8988T (cell line): ENCODE results near the gene BARX1.
"Not testable (repeated sequence)": the region's sequence is repeated elsewhere in the genome, so short reads cannot be mapped to it uniquely, and the experiment has no call there.

ENCODE experiments used
- DNase-seq: peaks from one replicate; pipeline ENCODE4 v3.0.0; 2011

BARX1 gene

GRCh38 chr9:93955111-93955980, at the start of gene BARX1:
Gene BARX1, minus strand, starts transcription at chr9:93955355. Its CDS starts 209 bp downstream, at chr9:93955146.
- DNase-seq, result no peak

- DNase-seq, result peak; percentile 35
Measured at GRCh38 chr9:94002316-94003140, 47.4 kb upstream of the BARX1 start.

DNA sequence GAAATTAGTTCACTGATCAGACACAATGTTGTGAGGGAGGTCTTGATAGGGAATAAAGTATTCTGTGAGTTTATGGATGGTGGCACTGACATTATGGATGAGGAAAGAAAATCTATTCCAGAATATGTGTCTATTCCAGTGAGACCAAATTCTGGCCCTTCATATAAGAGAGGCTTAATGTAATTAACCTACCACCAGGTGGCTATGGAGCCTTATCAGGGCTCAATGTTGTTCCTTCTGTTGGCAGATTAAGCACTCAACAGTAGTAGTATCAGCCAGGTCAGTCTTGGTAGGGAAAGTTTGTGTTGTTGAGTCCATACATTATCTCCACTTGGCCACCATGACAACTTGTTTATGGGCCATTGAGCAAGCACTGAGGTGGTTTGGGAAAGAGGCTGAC, 41.7 kb upstream of the BARX1 start:
- no peak for DNase-seq

DNA sequence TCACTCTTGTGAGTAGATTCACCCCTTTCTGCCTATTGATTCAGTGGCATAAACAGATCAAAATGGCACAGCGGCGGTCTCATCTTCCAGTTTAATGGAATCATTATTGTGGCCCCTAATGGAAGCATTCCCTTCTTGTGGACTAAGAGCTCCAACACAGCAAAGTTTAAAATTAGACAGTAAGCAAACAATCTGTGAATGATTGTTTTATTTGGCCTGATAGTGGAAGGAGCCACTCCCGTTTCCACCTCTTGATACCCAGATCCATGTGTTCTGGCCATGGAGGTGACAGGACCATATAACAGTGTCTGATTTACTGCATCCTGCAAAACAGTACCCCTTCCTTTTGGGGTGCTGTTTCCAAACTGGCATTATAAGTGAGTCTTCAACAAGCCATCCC, 41.2 kb upstream of the BARX1 start:
- no peak for DNase-seq

GRCh38 chr9:93994545-93994944, 39.4 kb upstream of the BARX1 start:
- no peak for DNase-seq

DNA sequence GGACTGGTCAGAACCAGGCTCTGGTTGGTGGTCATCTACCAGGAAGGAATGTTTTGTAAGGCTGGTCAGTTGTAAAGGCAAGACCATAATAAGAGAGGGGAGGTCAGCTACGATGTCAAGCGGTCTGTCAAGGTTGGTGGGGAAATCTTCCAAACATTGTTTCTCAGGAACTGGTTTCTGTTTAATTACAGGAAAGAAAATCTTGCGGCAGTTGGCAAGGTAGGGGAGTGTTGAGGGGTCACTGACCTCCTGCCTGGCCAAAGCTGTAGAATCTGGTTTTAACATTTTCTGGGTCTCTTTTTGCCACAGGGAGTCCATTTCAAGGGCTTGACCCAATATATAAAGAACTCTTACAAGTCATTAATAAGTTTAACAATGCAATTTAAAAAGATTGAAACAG, 39.0 kb upstream of the BARX1 start:
- no peak for DNase-seq

GRCh38 chr9:93992830-93993229, 37.7 kb upstream of the BARX1 start:
- DNase-seq, result no peak

DNA sequence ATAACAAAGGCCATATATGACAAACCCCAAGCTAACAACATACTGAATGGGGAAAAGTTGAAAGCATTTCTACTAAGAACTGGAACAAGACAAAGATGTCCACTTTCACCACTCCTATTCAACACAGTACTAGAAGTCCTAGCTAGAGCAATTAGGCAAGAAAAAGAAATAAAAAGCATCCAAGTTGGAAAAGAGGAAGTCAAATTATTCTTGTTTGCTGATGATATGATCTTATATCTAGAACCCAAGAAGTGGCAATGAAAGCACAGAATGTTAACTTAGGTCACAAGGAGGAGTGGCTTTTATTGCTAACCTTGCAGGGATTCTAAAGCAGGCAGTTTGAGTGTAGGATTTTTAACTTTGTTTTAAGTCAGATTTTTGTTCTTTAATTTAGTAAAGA, 35.3 kb upstream of the BARX1 start:
- no peak for DNase-seq

- DNase-seq, result no peak
Measured at GRCh38 chr9:93988056-93988455, 32.9 kb upstream of the BARX1 start.

DNA sequence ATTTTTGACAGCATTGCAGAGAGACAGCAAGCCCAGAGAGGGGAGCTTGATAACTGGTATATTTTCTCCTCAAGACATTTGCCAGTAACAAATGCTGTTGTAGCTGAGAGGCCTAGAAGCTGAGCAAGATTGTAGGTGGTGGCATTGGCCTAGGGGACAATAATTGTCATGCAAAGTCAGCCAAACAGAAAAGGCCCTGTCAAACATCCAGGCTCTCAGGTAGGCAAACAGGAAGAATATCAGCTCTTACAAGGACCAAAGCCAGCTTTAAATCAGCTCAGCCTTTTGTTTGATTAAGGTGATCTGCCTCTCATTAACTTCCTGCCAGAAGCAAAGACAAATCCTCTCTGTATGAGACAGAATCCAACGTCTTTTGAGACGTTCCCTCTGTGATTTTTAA, 29.7 kb upstream of the BARX1 start:
- DNase-seq, result no peak

GRCh38 chr9:93983875-93984274, 28.7 kb upstream of the BARX1 start:
- no peak for DNase-seq

DNA sequence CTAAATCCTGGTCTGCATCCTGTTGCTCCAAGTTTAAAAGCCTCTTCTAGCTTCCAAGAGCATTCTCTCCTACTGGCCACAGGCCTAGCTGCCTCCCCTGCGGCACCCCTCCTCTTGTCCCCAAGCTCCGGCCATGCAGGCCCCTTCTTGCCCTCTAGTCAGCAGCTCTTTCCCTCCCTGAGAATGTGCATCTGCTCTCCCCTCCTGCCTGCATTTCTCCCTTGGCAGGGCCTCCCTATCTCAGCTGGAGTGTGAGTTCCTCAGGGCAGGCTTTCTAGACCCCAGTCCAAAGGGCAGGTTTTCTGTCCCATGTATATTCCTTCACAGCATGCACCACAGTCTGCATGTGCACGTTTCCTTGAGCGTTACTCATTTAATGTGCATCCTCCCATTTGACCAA, 24.6 kb upstream of the BARX1 start:
- no peak for DNase-seq

- no peak for DNase-seq
Measured at GRCh38 chr9:93978551-93978950, 23.4 kb upstream of the BARX1 start.

DNA sequence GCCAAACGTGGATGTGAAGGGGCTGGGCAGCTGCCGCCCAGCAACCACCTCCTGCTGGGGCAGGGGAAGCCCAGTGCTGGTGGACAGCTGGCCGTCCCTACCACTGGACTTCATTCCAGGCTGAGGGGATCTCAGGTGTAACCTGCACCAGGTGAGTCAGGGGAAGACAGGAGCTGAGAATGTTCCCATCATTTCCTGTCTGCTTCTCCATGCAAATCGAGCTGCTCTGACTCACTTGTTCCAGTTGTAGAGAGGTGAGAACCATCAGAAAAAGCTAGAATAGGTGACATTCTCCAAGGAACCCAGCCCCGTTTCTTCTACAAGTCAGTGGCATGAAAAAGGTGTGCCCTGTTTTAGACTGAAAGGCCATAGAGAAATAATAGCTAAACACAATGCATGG, 21.8 kb upstream of the BARX1 start:
- no peak for DNase-seq

GRCh38 chr9:93976081-93976480, 20.9 kb upstream of the BARX1 start:
- DNase-seq, result no peak

- DNase-seq, result no peak
Measured at GRCh38 chr9:93975262-93975661, 20.1 kb upstream of the BARX1 start.

GRCh38 chr9:93974151-93974550, 19.0 kb upstream of the BARX1 start:
- DNase-seq, result no peak

GRCh38 chr9:93972655-93973054, 17.5 kb upstream of the BARX1 start:
- not testable (repeated sequence) for DNase-seq

DNA sequence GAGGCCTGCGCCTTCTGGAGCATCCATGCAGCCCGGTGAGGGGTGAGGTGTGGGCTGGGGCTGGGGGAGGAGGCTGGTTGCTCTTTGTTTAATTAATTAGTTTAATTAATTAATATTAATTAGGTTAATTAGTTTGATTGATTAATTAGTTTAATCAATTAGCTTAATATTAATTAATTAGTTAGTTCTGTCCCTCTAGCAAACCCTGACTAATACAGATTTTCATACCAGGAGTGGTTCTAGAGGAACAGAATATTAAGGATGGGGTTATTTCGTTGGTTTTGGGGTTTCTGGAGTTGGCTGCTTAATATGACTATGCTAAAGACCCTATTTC, 14.1 kb upstream of the BARX1 start:
- no peak for DNase-seq

GRCh38 chr9:93968451-93969327, 13.5 kb upstream of the BARX1 start:
- no peak for DNase-seq

GRCh38 chr9:93967020-93967803, 12.1 kb upstream of the BARX1 start:
- DNase-seq, result no peak

DNA sequence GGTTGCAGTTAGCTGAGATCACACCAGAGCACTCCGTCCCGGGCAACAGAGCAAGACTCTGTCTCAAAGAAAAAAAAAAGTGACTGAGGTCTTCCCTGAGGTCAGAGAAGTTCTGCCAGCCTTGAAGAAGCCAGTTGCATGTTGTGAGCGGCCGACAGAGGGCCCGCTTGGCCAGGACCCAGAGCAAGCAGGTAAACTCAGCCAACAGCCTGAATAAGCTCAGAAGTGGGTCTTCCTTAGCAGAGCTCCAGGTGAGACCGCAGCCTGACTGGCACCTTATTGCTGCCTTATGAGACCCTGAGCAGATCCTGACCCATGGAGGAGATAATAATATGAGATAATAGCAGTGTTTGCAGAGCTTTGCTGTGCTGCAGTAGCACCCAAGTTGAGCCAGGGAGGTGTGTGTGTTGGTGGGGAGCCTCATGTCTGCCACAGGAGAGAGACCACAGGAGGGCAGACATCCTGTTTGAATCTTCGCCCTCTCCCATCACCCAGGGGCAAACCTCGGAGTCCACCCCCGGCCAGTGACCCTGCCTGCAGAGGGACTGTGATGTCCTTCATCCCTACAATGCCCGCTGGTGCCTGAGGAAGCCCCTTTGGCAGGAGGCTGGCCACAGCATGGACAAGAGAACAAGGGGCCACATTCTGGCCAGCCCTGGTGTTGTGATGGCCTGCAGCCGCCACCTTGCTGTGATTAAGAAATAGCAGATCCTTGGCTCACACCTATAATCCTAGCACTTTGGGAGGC, 10.8 kb upstream of the BARX1 start:
- DNase-seq, result no peak
